Hematopoietic multipotent progenitor cell treated with erythropoietin and hydrocortisone succinate and interleukin-3 and kit ligand, for 15 days (in vitro differentiated cells): ENCODE measurements around the gene COX7A2L.
"Not testable (repeated sequence)": the region's sequence is repeated elsewhere in the genome, so short reads cannot be mapped to it uniquely, and the experiment has no call there.

ENCODE experiments used
- DNase-seq: peaks from one replicate; pipeline ENCODE4 v3.0.0-alpha.2; 2015; ENCODE audit warnings: low spot score

COX7A2L gene

DNA sequence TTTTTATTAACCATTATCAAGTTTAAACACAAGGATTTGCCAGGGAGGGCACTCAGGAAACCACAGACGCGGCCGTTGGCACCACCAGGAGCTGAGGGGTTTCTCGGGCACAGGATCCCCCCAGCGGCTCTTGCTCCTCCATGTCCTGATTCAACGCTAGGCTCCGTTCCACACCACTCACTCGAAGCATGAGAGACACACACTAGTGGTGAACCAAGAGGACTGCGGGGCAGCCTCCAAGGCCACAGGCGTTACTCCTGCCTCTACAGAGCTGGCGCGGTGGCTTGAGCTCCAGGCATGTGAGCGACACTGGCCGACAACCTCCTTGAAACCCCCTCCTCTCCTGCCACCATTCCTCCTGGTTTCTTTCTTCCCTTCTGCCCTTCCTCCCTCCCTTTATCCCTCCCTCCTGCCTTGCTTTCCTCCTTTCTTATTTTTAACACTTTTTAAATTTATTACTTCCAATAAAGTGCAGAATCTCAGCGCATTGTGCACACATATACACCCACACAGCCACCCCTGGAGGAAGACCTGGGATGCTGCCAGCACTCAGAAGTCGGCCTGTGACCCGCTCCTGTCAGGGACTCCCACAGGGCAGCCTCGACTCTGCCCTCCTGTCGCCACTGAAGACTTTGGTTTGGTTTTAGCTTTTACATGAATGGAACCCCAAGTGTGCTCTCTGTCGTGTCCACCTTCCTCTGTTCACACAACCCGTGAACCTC, 21.7 kb downstream of the COX7A2L start:
- DNase-seq: no peak

DNA sequence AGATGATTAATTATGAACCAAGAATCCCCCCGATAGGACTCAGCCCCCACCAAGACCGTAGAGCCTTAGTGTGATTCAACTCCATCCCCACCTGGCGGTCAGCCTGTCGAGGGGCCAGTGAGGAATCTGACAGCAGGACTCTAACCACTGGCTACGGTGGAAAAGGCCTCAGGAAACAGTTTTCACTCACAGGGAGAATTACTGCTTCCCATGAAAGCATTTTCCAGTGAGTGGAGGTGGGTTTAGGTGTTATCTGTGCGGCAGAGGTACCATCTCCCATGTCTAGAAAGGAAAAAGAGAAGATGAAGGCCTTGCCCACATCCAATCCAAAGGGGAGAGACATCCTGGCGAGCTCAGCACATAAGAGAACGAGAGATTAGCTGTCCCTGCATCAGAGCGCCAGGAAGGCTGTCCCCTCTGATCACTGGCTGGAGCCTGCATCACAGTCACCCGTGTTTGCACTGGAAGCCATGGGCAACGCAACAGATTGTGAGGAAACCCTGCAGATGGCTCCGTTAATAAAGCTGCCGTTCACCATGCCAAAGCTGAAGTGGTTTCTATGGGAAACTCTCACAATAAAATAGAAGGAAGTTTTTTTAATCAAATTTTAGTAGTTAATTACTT, 22.3 kb downstream of the COX7A2L start:
- DNase-seq: no peak

DNA sequence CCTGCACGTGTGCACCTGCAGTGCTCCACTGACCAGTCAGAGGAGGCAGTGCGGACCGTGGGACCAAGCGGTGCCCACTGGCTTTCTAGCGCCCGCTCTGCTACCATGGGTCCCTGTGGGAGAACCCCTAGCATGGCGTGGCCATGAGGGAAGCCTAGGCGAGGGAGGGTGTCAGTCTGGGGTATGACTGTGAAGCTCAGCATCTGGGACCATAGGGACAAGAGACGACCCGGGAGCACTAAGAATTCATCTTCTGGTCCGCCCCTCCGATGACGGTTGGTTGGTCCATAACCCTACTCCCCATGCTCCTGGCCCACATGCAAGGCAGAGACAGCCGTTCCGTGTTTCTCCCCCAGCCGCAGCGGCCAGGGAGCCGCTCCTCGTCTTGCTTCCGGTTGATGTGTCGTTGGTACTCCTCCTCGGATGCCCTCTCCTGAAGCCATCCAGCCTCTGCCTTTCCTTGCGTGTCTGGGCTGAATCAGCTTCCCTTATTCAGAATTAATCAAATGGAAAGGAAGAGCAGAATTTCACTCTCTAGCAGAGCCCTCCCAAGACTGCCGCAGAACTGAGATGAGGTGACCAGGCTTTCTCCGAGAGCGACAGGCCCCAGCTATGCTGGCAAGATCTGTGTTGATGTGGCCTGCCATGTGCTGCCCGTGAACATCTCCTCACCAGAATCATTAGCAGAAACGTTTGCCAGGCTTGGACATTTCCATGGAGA, 23.0 kb downstream of the COX7A2L start:
- DNase-seq: no peak

DNA sequence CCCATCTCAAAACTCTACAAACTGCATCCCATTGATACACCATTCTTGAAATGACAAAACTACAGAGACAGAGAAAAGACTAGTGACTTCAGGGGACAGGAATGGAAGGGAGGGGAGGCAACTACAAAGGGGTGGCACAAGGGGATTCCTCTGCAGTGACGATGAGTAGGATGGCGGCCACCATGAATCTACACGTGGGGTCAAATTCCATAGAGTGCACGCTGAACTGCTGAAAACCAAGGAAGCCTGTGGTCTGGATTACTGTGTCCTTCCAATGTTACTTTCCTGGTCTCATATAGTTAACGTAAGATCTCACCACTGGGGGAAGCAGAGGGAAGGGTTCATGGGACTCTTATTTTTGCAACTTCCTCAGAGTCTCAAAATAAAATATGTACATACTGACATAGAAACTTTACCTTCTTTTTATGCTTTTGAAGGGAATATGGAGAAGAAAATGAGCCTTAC, 23.6 kb downstream of the COX7A2L start:
- DNase-seq: no peak

DNA sequence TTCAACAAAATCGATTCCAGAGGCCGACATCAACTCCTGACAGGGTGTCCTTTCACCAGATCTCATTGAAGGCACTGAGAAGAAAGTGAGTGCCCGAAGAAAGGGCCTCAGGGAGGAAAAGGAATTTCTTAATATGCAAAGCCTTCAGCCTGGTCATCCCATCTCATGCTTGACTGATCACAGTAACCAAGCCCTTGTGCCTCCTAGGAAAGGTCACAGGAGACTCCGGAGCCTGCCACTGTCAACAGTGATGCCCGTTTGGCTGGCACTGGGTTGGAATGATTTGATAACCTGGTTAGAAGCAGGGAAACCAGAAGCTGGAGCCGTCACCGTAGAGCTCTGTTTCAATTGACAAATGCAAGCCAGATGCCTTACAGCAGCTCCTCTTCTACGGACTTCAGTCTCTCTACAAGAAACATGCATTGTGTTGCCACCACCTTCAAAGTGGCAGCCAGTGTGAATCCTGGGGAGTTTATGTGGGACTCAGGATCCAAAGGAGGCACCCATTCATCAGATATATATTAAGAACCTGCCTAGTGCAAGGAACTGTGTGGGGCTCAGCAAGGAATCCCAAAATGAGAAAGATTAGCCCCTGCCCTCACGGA, 24.6 kb downstream of the COX7A2L start:
- DNase-seq: no peak

DNA sequence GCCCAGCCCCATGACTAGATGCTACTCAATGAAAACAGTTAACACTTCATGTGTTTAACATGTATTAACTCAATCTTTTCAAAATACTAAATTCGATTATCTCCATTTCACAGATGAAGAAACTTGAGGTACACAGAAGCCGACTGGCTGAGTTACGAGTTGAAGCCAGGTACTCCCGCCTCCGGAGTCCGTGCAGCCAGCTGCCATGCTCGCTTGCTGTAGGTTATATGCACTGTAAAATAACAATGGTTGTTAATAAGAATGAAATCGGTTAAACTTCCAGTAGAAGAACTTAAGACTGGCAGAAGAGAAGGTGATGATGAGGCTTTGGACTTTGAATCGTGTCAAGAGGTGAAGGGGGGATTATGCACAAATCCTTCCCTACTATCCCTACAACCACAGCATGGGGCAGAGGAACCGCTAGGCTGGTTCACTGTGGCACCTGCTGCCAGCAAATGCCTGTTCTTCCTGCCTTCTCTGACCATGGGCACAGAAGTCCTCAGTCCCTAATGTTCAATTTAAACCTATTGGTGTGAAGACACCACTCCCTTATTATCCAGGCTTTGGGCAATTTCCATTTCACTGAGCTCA, 25.4 kb downstream of the COX7A2L start:
- DNase-seq: no peak

DNA sequence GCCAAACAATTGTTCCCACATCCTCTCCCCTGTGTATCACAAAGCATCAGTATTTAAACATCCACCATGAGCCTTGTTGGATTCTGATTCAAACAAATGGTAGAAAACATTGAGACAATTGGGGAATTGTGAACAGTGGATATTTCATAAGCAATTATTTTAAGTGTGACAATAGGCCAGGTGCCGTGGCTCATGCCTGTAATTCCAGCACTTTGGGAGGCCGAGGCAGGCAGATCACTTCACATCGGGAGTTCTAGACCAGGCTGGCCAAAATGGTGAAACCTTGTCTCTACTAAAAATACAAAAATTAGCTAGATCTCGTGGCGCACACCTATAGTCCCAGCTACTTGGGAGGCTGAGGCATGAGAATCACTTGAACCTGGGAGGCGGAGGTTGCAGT, 26.2 kb downstream of the COX7A2L start:
- DNase-seq: not testable (repeated sequence)

DNA sequence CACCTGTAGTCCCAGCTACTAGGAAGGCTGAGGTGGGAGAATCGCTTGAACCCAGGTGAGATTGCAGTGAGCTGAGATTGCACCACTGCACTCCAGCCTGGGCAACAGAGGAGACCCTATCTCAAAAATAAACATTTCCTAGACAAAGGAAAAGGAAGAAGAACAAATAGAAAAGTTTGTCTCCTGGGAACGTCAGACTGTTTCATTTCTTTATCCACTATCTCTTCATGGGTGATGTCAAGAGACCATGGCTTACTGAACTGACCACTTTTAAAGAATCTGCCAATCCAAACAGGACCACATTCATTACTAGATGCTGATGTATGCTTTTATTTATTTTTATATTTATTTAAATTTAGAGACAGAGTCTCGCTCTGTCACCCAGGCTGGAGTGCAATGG, 26.8 kb downstream of the COX7A2L start:
- DNase-seq: no peak

DNA sequence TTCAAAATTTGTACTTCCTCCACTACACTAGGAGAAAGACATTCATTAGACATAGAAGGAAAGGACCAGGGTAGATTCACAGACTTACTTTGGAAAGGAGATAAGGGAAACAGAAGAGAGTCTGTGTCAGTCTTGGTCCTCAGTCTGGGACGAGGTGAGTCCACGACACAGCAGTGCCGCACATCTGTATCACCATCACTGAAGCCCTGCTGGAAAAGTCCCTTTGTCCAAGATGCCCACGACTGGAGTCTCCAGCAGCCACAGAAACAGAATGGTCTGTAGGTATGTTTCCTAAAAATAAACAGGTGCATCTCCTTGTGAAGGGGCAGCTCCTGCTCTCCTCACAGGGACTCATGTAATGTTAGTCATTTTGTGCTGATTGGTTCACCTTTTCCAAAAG, 27.4 kb downstream of the COX7A2L start:
- no peak for DNase-seq

DNA sequence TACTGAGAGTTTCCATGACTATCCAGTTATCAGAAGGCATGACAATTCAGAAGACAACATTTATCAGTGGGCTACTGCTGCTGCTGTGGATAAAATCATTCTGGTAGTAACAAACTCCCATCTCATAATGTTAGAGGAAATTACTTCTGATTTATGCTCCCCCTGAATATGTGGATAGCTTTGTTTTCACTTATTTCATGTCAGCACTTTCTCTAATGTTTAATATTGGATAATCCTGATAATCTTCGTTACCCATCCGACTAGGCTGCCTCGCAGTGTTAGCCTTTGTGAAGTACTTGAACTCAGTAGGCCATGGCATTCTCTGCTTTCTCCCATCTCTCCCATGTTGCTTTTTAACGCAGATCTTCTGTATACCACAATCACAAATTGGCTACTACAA, 28.4 kb downstream of the COX7A2L start:
- no peak for DNase-seq

DNA sequence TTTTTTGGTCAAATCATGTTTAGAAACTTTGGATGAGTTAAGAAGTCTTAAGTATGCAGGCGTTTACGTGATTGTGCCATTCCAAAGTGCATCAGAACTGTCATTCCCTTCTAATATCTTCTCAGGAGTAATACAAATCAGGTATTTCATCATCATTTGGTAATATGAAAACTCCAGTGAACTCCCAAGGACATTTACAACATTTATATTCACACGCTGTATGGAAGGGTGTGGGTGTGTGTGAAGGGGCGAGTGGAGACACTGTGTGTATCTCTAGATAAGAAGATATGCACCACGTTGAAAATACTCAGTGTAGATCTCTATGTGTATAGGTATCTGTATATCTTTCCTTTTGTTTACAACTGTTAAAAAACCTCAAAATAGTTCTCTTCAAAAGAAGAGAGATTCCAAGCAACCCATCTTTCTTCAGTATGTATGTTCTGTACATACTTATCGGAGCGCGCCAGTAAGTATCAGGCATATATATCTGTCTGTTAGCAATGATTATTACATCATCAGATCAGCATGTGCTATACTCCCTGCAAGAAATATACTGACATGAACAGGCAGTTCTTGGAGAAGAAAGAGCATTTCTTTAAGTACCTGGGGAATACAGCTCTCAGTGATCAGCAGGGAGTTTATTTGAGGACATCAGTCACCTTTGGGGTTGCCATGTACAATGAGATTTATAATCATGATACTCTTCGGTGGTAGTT, 29.3 kb downstream of the COX7A2L start:
- DNase-seq: no peak

DNA sequence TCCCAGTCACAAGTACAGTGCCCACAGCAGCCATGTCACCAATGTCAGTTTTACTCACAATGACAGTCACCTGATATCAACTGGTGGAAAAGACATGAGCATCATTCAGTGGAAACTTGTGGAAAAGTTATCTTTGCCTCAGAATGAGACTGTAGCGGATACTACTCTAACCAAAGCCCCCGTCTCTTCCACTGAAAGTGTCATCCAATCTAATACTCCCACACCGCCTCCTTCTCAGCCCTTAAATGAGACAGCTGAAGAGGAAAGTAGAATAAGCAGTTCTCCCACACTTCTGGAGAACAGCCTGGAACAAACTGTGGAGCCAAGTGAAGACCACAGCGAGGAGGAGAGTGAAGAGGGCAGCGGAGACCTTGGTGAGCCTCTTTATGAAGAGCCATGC, 31.3 kb downstream of the COX7A2L start:
- DNase-seq: no peak

DNA sequence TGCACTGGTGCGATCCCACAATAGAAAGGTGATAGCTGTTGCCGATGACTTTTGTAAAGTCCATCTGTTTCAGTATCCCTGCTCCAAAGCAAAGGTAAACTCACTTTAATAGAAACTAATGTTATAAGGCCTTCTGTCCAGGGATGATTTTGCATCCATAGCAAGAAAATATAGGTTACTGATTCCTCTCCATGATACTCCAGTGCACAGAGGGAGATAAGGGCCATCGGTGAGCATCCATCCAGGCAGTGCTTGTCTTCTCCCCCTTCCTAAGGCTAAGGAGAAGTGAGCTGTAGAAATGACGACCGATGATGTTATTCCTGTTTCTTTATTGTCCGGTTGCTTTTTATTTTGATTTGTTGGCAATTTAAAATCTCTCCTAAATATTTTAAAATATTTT, 32.1 kb downstream of the COX7A2L start:
- no peak for DNase-seq

DNA sequence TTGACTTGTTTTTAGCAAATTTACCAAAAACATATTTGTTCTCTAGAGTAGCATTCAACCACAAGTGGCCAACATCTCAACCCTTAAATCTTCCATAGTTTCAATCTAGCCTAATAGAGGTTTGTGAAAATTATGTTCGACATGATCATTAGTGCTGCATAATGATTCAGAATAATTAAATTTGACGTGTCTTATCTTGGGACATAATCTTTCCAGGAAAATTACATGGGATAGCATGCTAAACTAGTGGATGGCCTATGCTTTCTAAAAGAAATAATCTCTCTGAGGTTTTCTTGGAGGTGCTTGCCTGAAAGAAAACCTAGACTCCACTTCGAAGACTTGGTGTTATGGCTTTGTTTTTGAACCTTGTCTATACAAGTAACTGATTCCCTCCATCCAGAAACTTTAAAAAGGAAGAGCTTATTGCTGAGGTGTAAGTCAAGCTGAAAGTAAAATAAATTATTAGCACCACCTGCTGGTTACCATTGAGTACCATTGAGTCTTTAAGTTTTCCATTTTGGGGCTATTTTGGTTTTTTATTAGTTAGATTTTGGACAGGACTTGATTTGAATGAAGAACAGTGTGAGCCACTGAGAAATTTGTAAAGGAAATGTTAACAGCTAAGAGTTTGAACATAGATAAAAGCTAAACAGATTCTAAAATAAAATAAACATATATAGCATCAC, 32.7 kb downstream of the COX7A2L start:
- DNase-seq: peak; percentile 24

DNA sequence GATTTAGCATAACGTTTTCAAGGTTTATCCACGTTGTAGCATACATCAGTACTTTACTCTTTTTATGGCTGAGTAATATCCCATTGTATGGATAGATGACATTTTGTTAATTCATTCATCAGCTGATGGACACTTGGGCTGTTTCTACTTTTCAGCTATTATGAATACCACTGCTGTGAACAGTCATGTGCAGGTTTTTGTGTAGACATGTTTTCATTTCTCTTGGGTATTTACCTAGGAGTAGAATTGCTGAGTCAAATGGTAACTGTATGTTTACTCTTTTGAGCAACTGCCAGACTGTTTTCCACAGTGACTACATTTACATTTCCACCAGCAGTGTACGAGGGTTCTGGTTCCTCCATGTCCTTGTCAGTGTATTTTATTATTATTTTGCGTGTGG, 33.9 kb downstream of the COX7A2L start:
- no peak for DNase-seq

DNA sequence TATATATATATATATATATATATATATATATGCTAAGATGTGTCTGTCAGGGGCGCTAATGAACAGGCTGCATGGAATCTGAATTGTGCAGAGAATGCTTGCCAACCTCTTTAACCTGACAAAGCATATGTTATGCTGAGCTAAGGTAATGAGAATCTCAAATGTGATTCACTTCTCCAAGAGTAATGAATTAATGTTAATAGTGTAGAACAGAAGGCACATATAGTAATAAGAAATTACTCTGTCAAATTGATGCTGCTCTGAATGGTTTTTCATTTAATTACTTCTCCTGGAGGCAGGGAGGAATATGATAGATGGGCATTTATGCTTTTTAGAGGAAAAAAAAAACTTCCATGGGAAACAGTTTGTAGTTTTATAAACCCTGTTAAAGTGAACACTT, 35.4 kb downstream of the COX7A2L start:
- DNase-seq: no peak

DNA sequence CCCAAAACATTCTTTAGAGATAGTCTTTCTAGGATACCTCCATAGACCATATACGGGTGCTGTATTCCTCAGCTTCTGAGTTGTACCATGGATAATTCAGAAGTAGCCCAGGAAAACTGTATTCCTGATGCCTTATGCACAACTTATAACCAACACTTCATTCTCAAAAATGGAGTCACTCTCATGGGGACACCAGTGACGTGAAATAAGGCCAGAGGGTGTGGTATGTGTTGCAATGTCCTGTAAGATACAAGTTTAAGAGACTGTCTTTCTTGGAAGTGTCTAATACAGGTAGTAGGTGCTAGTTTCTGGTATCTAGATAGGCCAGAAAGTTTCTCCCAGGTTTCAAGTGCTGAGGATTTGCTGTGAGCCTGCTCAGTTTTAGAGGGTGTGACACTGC, 36.1 kb downstream of the COX7A2L start:
- DNase-seq: no peak

DNA sequence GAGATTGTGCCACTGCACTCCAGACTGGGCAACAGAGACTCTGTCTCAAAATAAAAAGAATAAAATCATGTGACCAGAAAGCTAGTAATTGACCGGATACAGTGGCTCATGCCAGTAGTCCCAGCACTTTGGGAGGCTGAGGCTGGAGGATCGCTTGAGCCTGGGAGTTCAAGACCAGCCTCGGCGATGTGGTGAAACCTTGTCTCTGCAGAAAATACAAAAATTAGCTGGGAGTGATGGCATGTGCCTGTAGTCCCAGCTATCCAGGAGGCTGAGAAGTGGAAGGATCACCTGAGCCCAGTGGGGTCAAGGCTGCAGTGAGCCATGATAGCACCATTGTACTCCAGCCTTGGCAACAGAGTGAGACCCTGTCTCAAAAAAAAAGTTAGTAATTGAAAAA, 36.8 kb downstream of the COX7A2L start:
- no peak for DNase-seq

DNA sequence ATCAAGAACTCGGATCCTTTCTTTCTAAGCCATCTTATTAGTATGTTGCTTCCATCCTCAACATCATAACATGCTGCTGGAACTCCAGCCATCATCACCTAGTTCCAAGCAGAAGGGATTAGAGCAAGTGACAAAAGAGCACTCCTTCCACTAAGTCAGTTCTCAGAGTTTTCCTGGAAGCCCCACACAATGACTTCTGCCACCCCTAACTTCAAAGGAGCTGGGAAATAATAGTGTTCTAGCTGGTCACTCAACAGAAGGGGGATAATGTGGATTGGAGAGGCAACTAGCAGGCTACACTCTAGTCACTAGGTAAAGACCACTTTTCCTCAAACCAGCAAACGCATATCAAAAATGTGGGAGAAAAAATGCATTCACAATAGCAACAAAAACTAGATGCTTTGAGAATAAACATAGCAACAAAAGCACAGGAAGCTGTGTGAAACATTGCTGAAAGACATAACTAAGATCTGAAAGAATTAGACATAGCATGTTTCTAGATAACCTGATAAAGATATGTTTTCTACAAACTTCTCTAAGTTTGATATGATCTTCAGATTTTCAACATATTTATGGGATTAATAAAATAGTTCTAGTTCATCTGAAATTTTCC, 39.5 kb downstream of the COX7A2L start:
- no peak for DNase-seq

DNA sequence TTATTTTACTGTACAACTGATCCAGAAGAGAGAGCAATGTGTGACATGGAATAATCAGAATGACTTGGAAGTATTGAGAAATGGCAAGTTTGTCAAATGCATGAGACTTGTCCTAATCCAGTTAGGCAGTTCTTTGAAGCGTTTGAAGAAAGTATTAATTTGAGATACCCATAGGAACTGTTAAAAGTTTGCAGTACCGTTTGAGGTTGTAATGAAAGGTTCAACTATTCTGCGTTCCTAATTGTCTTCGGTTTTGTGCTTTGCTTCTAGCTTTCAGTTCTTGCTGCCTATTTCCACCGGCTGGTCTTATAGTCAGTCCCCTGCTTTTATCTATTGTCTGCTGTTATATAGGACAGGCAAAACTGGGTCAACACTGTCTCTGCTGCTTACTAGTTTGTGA, 41.8 kb downstream of the COX7A2L start:
- no peak for DNase-seq

DNA sequence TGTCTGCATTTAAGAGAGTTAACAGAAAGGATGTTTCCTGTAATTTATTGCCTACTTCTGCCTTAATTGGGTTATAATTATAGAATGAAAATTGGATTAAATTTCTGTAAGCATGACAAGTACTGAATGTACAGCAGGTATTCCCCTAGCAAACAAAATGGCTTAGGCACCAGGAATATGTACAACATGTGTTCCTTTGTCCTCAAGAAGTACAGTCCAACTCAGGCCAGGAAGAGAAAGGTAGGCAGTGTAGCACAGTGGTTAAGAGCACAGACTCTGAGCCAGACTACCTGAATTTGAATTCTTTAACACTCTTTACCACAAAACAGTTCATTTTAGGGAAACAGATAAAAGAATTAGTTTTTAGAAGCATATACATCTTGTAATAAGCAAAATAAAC, 43.1 kb downstream of the COX7A2L start:
- no peak for DNase-seq
